Uterus (tissue), 4 donors: ENCODE results near the gene RHOBTB1. TPM values are rescaled to one million over a fixed set of nuclear protein-coding genes. Genes with fewer than 3 reads are reported as not detected.
"Not testable (repeated sequence)": the region's sequence is repeated elsewhere in the genome, so short reads cannot be mapped to it uniquely, and the experiment has no call there.

Experiments used
- DNase-seq, 2 donors: peaks; one replicate each; pipeline ENCODE4 v3.0.0-alpha.2; 2019 to 2020
- H3K27ac ChIP-seq, 2 donors: fragments of 200-600 bp; sonication (generic); 1 replicate in 1 of 2; 2 replicates in 1 of 2; pipeline ENCODE4 v1.5.1; 2016 to 2018
- H3K27me3 ChIP-seq, 2 donors: fragments of 200-600 bp; sonication (generic); one replicate each; pipeline ENCODE4 v1.5.1; 2018 to 2019; ENCODE audit warnings: control low read depth in 1 of 2
- H3K36me3 ChIP-seq, 2 donors: fragments of 200-600 bp; sonication (generic); one replicate each; pipeline ENCODE4 v1.5.1; 2019; ENCODE audit warnings: control low read depth in 1 of 2
- H3K4me1 ChIP-seq, 2 donors: fragments of 200-600 bp; sonication (generic); one replicate each; pipeline ENCODE4 v1.5.1; 2018 to 2019; ENCODE audit warnings: control low read depth in 1 of 2
- H3K4me3 ChIP-seq, 2 donors: fragments of 200-600 bp; sonication (generic); 1 replicate in 1 of 2; 2 replicates in 1 of 2; pipeline ENCODE4 v1.5.1; 2018 to 2019; ENCODE audit warnings: mild to moderate bottlenecking in 1 of 2
- H3K9me3 ChIP-seq, 2 donors: fragments of 200-600 bp; sonication (generic); one replicate each; pipeline ENCODE4 v1.5.1; 2019; ENCODE audit warnings: control low read depth in 1 of 2
- POLR2A ChIP-seq, 2 donors: fragments of 450-650 bp; IDR thresholded peaks; one replicate each; pipeline ENCODE4 v1.6.1; 2016; ENCODE audit warnings: antibody characterized with exemption in 2 of 2, mild to moderate bottlenecking in 1 of 2, moderate library complexity in 1 of 2
- intact Hi-C: fragments of 100-400 bp; cut with DNase I; formaldehyde crosslinking; loops from one replicate; pipeline ENCODE4 v1.15.1; 2023; ENCODE audit warnings: low total_unique reads
- total RNA-seq, 4 donors: library from RNA; depleted of rRNA in 3 of 4; stranded (reverse); fragments of >200 nt in 3 of 4; gene quantifications; one replicate each; pipeline versions ENCODE4 v1.1.0 to v1.2.4, GENCODE V29; 2014 to 2023
- TF ChIP-seq, protein P1 (sequence below), 4 experiments: fragments of 200-600 bp in 2 of 4; fragments of 450-650 bp in 2 of 4; sonication (generic) in 2 of 4; IDR thresholded peaks; one replicate each; pipeline ENCODE4 v1.5.1; 2016 to 2019; ENCODE audit warnings: antibody characterized with exemption in 4 of 4, mild to moderate bottlenecking in 2 of 4, moderate library complexity in 1 of 4
- donor health status: DM: yes; HTN: yes; CAD: no.

The RHOBTB1 gene
- total RNA-seq, 4 donors from 2014 or later, result 6.9 to 67.5 (median 13.8) TPM

DNA sequence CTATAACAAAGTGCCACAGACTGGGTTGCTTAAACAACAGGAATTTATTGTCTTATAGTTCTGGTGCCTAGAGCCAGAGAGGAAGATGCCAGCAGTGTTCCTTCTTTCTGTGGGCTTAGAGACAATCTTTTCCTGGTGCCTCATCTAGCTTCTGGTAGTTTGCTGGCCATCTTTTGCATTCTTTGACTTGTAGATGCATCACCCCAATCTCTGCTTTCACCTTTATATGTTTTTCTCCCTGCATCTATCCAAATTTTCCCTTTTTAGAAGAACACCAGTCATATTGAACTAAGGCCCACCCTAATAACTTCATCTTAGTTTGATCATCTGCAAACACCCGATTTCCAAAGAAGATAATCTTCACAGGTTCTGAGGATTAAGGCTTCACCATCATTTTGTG is 98.9 kb downstream of the RHOBTB1 start:
- TF ChIP-seq POLR2A (IDR thresholded peaks at IDR 0.05), result no peak
- TF ChIP-seq, protein P1, sequence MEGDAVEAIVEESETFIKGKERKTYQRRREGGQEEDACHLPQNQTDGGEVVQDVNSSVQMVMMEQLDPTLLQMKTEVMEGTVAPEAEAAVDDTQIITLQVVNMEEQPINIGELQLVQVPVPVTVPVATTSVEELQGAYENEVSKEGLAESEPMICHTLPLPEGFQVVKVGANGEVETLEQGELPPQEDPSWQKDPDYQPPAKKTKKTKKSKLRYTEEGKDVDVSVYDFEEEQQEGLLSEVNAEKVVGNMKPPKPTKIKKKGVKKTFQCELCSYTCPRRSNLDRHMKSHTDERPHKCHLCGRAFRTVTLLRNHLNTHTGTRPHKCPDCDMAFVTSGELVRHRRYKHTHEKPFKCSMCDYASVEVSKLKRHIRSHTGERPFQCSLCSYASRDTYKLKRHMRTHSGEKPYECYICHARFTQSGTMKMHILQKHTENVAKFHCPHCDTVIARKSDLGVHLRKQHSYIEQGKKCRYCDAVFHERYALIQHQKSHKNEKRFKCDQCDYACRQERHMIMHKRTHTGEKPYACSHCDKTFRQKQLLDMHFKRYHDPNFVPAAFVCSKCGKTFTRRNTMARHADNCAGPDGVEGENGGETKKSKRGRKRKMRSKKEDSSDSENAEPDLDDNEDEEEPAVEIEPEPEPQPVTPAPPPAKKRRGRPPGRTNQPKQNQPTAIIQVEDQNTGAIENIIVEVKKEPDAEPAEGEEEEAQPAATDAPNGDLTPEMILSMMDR (IDR thresholded peaks at IDR 0.05), result no peak
- intact Hi-C loops, result no loop called here
- H3K4me3 ChIP-seq, result no peak overlapping the region
- no peak for DNase-seq
- H3K36me3 ChIP-seq, result no peaks in the 10 kb centered on the region
- H3K9me3 ChIP-seq, result no peaks in the 10 kb centered on the region
- H3K4me1 ChIP-seq, result no peaks in the 10 kb centered on the region
- no peak overlapping the region for H3K27ac ChIP-seq
- H3K27me3 ChIP-seq, result no peaks in the 10 kb centered on the region

DNA sequence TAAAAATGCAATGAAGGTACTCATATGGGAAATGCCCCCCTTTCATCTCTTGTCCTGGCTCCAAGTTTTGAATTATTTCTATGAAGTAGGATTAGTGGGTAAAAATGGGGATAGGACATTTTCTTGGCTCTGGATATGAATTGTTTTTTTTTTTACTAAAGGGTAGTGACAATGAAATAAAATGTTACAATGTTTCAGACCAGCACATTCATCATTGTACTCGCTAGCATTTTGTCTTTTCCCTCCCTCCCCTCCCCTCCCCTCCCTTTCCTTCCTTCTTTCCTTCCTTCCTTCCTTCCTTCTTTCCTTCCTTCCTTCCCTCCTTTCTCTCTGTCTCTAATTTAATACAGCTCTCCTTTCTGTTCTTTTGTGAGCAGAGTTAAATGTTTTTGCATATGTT is 101.3 kb downstream of the RHOBTB1 start:
- no peak for TF ChIP-seq POLR2A (IDR thresholded peaks at IDR 0.05)
- TF ChIP-seq, protein P1 (IDR thresholded peaks at IDR 0.05), result no peak
- intact Hi-C loops, result no loop called here
- no peak for DNase-seq
- H3K27ac ChIP-seq, result no peak overlapping the region
- no peaks in the 10 kb centered on the region for H3K9me3 ChIP-seq
- no peak overlapping the region for H3K4me3 ChIP-seq
- no peaks in the 10 kb centered on the region for H3K36me3 ChIP-seq
- H3K4me1 ChIP-seq, result no peaks in the 10 kb centered on the region
- H3K27me3 ChIP-seq, result no peaks in the 10 kb centered on the region

DNA sequence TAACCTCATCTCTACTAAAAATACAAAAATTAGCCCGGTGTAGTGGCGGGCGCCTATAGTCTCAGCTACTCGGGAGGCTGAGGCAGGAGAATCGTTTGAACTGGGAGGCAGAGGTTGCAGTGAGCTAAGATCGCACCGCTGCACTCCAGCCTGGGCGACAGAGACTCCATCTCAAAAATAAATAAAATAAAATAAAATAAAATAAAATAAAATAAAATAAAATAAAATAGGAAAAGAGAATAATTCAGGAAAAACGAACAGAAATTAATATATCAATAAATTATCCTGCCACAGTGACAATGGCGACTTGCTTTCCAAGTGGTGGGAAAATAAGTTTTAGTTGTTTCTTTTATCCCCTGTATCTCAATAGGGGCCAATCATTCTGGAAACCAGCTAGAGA is 102.8 kb downstream of the RHOBTB1 start:
- intact Hi-C loops, H3K9me3 ChIP-seq, H3K4me3 ChIP-seq, H3K27me3 ChIP-seq, H3K27ac ChIP-seq, H3K36me3 ChIP-seq, H3K4me1 ChIP-seq, DNase-seq: not testable (repeated sequence)

DNA sequence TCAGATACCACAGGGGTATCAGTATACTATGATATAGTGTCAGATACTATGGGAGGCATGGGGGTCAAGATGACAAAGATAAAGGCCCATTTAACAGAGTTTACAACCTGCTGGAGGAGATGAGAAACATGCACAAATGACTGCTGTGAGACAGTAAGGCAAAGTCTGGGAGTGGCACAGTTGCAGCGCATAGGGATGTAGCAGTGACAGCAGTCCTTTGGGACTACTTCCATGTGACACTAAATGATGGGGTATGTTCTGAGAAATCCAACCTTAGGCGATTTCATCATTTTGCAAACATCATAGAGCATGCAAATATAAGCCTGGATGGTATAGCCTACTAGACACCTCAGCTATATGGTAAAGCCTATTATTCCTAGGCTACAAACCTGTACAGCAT is 108.9 kb downstream of the RHOBTB1 start:
- intact Hi-C loops, result no loop called here
- no peak for DNase-seq
- Histone ChIP-seq H3K4me3 (no peak overlapping the region), H3K36me3 (no peaks in the 10 kb centered on the region), H3K27ac (no peak overlapping the region), H3K27me3 (no peaks in the 10 kb centered on the region), H3K4me1 (no peaks in the 10 kb centered on the region), H3K9me3 (no peaks in the 10 kb centered on the region)
- TF ChIP-seq, protein P1 (IDR thresholded peaks at IDR 0.05), result no peak
- TF ChIP-seq POLR2A (IDR thresholded peaks at IDR 0.05), result no peak

DNA sequence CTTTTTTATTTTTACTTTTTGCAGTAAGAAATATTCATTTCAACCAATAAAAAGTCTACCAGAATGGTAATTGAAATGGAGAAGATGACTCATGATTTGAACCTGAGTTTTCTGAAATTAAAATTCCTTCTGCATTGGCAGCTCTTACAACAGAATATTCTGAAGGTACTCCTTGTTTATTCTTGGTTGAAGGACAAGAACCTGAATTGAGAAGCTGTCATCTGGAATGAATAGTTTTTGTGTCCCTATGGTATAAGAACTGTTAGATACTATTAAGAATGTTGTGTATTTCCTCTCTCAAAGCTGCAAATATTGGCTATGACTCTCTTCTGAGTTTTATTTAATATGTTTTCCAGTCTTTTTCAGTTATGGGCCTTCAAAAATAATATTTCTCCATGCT is 109.6 kb downstream of the RHOBTB1 start:
- Histone ChIP-seq H3K27me3 (no peaks in the 10 kb centered on the region), H3K4me1 (no peaks in the 10 kb centered on the region), H3K9me3 (no peaks in the 10 kb centered on the region), H3K4me3 (no peak overlapping the region), H3K36me3 (no peaks in the 10 kb centered on the region), H3K27ac (no peak overlapping the region)
- TF ChIP-seq, protein P1 (IDR thresholded peaks at IDR 0.05), result no peak
- TF ChIP-seq POLR2A (IDR thresholded peaks at IDR 0.05), result no peak
- DNase-seq, result no peak
- intact Hi-C loops, result no loop called here

DNA sequence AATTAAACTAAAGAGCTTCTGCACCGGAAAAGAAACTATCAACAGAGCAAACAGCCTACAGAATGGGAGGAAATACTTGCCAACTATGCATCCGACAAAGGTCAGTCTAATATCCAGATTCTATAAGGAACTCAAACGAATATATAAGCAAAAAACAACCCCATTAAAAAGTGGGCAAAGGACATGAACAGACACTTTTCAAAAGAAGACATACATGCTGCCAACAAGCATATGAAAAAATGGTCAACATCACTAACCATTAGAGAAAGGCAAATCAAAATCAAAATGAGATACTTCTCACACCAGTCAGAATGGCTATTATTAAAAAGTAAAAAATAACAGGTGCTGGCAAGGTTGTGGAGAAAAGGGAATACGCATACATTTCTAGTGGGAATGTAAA is 111.8 kb downstream of the RHOBTB1 start:
- H3K9me3 ChIP-seq, H3K27me3 ChIP-seq, intact Hi-C loops, H3K27ac ChIP-seq, DNase-seq, H3K4me1 ChIP-seq, H3K4me3 ChIP-seq, H3K36me3 ChIP-seq: not testable (repeated sequence)
